IMR-90 (cell line): ENCODE measurements around the gene SDHA.

ENCODE experiments used
- CEBPB ChIP-seq: IDR thresholded peaks from 2 replicates; pipeline ENCODE4 v1.6.1; 2012; ENCODE audit warnings: low read depth, low read length, improper control_type of control experiment
- CHD1 ChIP-seq: IDR thresholded peaks from 2 replicates; pipeline ENCODE4 v1.6.1; 2012; ENCODE audit warnings: low read depth, low read length, improper control_type of control experiment
- MXI1 ChIP-seq: IDR thresholded peaks from 2 replicates; pipeline ENCODE4 v1.6.1; 2012; ENCODE audit warnings: low read depth, mild to moderate bottlenecking, low read length, moderate library complexity, borderline replicate concordance
- RAD21 ChIP-seq: IDR thresholded peaks from 2 replicates; pipeline ENCODE4 v1.6.1; 2012; ENCODE audit warnings: low read length, improper control_type of control experiment
- RFX5 ChIP-seq: IDR thresholded peaks from 2 replicates; pipeline ENCODE4 v1.8.0; 2012; ENCODE audit warnings: low read depth, mild to moderate bottlenecking, low read length, moderate library complexity
- TF ChIP-seq, protein P1 (sequence below): conservative IDR thresholded peaks from 2 replicates; pipeline ENCODE4 v1.5.1; 2012; ENCODE audit warnings: mild to moderate bottlenecking, low read depth, low read length, improper control_type of control experiment
- TF ChIP-seq, protein P2 (sequence below): fragments of 150-350 bp; IDR thresholded peaks from 2 replicates; pipeline ENCODE4 v1.6.1; 2017; ENCODE audit warnings: mild to moderate bottlenecking, antibody characterized with exemption, low read length, low read depth

DNA sequence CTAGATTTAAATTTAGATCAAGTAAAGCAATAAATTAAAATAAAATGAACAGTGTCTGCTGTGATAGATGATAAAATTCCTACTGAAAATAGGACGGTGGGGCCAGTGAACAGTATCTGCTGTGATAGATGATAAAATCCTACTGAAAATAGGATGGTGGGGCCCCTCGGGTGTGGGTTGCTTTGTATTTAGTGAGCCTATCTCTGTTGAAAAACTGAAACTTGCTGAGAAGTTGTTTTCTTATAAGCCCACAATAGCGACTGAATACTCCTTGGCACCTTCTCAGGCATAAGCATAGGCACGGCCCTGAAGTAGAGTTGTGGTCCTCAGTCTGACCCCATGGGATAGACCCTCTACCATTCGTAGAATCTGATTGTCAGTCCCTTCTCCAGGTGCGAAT lies 5.7 kb downstream of the SDHA start:
- TF ChIP-seq MXI1: no peak
- no peak for TF ChIP-seq CEBPB
- TF ChIP-seq, protein P1, sequence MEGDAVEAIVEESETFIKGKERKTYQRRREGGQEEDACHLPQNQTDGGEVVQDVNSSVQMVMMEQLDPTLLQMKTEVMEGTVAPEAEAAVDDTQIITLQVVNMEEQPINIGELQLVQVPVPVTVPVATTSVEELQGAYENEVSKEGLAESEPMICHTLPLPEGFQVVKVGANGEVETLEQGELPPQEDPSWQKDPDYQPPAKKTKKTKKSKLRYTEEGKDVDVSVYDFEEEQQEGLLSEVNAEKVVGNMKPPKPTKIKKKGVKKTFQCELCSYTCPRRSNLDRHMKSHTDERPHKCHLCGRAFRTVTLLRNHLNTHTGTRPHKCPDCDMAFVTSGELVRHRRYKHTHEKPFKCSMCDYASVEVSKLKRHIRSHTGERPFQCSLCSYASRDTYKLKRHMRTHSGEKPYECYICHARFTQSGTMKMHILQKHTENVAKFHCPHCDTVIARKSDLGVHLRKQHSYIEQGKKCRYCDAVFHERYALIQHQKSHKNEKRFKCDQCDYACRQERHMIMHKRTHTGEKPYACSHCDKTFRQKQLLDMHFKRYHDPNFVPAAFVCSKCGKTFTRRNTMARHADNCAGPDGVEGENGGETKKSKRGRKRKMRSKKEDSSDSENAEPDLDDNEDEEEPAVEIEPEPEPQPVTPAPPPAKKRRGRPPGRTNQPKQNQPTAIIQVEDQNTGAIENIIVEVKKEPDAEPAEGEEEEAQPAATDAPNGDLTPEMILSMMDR: no peak
- no peak for TF ChIP-seq RAD21
- TF ChIP-seq, protein P2, sequence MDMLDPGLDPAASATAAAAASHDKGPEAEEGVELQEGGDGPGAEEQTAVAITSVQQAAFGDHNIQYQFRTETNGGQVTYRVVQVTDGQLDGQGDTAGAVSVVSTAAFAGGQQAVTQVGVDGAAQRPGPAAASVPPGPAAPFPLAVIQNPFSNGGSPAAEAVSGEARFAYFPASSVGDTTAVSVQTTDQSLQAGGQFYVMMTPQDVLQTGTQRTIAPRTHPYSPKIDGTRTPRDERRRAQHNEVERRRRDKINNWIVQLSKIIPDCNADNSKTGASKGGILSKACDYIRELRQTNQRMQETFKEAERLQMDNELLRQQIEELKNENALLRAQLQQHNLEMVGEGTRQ: no peak
- no peak for TF ChIP-seq CHD1
- no peak for TF ChIP-seq RFX5
